Measurements from ENCODE around the gene ABI3BP.

Gene ABI3BP

DNA sequence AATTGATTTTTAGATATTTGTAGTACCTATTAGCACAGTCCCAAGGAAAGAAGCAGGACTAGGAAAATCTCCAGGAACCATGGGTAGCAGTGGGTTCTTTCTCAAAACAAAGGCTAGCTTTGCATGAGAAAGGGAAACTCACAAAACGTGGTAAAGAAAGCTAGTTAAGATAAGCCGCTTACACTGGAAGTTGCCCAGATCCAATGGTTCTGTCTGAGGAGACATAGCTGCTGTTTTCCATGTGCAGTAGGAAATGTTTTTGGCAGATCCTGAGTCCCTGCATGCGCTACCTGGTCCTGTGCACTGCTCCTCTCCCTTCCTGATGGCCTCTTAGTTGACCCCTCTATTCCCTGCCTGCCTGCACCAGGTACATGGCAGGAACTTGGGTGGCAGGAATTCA, 223.5 kb downstream of the ABI3BP start:
- DNase-seq (ENCODE audit: low spot score), result no peak

DNA sequence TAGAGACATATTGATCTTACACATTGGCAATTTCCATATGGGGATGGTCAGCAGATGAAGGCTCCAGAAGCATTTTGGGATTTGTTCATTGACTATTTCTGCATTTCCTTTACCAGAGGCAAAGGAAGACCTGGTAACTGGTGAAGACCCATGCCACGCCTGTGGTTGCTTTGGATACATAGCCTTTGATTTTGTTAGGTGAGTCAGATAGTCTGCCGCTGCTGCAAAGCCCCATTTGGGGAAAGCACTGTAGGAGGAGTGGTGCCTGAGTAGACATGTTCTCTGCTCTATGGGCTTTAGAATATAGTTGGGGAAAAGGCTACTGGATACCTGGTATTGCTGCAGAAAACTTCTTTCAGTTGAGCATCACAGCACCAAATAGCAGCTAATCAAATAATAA, 227.2 kb downstream of the ABI3BP start:
- DNase-seq (ENCODE audit: low spot score), result no peak

DNA sequence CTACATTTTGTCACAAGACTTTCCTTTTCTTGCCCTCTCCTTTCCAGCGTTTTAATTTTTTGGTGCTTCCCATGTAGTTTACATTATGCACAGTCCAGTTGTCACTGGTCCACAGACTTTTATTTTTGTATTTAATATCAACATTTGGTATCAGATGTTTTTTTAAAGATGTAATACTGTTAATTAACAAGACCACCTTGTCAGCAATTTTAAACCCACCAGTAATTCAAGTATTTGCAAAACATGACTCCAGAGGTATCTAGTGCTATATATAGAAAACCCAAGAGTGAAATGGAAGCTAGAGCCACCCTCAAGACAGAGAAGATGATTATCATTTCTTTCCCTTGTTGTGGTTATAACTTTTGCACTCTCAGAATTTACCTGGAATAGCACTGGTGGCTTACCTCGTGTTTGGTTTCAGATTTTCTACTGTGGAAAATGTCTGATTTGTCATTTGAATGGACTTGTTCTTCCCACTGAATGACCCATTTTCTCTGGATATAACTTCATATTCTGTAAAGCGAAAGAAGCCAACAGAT, 227.7 kb downstream of the ABI3BP start:
- DNase-seq (ENCODE audit: low spot score), result no peak

DNA sequence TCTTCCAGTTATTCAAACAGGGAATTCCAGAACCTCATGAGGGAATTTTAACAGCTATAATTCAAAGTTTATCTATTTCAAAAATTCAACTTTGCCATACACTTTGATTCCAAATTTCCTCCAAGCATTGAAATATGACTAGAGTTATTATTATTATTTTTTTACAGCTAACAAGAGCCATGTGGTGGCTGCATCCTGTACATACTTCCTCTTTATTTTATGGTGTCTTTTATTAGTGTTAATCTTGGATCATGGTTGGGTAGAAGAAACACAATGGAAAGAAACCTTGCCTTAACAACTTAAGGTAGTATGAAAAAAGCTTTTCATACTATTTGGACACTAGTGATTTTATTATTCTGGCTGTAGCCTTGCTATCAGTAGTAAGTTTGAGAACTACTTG, 231.3 kb downstream of the ABI3BP start:
- no peak for DNase-seq (ENCODE audit: low spot score)

DNA sequence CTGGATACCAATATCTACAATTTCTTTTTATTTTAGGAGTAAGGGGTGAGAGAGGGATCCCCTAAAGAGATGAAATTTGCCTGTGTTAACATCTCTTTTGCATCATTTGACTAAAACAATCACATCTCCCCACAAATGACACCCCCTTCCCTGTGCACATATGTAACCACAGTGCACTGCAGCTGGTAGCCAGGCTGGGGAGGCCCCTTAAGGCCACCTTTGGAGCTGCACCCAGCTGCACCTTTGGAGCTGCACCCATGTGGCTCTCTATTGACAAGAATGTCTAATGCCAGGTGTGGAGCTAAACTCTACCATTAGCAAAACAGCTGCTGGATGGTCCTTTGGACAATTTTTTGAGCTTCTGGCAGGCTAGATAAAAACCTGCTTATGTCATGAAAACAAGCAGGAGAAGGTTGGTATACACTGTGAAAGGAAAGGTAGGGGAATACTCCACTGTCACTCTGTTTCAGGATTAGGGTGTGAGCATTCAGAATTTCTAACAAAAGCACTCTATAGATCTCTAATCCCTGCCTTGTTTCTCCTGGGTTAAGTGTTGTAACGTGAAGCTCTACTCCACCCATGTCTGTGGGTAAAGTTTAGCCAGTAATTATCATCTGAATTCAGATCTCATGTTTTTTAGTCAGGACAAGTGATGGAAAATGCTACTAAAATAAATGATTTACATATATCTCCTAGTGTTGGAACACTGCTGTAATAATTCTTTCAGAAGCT, 231.8 kb downstream of the ABI3BP start:
- no peak for DNase-seq (ENCODE audit: low spot score)

DNA sequence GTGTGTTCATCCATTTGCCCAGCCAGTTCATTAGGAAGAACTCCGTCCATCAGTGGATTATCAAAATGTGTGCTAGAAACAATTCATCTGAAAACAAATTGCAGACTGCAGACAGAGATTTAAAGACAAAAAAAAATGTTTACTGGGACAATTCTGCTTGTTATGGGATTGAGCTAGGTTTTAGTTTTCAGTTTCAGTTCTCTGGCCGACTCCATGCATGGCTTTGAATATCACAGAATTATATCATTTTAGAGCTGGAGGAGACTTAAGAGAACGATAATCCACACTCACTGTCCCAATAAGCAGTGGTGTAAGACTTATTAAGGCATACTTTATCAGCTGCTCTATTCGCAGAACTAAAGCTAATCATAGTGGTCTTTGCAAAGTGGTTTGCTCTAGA, 232.8 kb downstream of the ABI3BP start:
- DNase-seq (ENCODE audit: low spot score), result no peak

DNA sequence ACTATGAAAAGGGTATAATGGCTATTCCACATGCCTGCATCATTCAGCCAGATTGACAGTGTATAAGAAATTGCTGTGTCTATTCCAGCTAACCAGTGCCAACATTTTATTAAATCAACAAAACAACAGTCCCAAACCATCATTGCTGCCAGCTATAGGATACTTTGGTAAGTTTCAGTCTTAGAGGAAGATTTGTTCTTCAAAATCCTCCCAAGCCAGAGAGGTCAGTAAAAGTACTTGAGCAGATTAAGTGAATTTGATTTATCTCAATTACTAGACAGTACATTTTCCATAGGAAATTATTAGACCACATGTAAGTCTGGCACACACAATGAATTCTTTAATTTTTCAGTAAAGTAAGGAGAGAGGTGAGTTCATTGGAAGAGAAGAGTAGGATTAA, 233.3 kb downstream of the ABI3BP start:
- no peak for DNase-seq (ENCODE audit: low spot score)

DNA sequence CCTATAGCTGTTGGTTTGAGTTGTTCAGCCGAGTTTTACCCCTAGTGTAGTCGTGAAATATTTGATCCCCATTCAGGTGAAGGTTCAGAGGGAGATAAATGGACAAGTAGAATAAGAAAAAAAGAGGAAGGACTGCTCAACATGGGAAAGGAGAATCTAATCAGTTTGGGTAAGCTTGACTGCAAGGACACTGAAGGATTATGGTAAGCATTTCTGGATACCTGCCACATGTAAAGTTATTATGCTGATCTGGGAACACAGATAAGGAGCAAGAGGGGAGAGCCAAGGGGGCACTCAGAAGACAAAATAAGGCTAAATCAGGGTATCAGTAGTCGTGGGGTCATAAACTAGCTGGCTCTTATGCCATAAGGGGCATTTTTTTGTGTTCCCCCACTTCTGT, 234.1 kb downstream of the ABI3BP start:
- no peak for DNase-seq (ENCODE audit: low spot score)

DNA sequence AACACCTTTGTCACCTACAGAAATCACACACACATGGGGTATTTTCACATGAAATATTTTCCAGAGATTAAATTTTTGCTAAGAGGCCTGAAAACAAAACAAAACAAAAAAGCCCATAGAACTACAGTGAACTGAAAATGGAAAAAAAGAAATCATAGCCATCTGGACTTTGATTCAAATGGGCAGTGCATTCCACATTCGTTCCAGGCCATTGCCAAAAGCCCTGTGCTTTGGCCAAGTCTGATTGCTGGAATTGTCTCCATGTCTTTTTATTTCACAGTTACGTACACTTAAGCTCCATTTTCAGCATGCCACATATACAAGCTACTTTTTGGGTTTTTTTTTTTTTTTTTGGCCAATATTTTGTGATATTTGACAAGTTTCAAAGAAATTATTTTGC, 236.8 kb downstream of the ABI3BP start:
- no peak for DNase-seq (ENCODE audit: low spot score)

DNA sequence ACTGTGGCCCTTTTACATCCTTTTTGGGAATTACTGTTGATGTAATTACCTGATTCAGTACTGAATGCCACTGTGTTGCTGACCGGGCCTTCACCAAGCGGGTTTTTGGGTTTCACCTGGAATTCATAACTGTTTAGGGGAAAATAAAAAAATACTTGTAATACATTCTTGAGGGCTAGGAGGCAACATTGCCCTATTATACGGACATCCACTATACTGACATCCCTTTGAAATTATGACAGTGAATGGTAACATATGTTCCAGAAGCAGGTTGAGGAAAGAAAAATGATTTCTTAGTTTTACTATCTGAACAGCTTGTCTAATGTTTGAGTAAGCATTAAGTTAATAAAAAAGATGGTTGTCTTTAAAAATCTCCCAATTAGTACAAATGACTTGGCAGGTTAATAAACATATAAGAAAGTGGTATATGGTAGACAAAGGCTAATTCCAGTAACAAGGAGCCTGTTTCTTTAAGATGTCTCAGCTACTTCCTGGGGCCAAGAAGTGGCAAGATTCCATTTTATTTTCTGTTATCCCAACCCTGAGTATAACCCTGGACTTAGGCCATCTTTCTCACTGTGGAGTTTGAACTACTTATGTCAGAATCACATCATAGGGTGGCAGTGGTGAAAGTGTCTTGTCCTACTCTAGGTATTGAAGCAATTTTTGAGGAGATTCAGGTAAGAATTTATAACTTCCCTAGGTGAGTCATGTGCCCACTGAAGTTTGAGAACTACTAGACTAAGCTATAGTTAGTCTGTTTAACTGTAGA, 238.5 kb downstream of the ABI3BP start:
- DNase-seq (ENCODE audit: low spot score), result no peak

DNA sequence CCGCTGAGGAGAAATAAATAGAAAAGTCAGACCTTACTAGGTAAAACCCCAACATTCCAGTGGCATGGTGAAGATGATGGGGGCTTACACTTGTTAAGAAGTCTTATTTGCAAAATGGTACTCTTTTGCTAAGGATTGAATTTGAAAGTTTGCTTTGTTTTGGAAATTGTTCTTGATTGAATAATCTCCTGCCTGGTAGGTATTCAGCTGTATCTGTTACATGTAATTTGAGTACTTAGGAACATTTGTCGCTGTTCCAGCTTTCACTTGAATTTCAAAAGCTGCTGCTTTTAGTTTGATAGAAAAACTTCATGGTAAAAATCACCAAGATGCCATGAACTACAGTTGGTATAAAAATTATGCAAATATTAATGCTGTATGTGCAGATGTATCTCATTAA, 239.4 kb downstream of the ABI3BP start:
- DNase-seq (ENCODE audit: low spot score), result no peak

DNA sequence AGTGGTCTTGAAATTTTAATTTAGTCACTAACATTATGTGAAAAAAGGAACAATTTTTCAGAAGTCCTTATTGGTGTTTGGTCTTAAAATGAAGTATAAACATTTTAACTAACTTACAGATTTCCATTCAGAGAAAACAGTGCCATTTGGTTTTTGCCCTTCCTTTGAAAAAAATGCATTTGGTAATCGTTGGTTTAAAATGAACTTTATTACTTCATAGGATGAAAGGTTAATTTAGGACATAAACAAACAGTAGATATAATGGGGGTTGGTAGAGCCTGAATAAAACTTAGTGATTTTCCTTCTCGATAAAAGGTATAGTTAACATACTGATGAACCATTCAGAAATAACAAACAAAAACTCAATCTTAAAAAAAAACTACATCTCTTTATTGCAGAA, 244.3 kb downstream of the ABI3BP start:
- DNase-seq (ENCODE audit: low spot score), result no peak

DNA sequence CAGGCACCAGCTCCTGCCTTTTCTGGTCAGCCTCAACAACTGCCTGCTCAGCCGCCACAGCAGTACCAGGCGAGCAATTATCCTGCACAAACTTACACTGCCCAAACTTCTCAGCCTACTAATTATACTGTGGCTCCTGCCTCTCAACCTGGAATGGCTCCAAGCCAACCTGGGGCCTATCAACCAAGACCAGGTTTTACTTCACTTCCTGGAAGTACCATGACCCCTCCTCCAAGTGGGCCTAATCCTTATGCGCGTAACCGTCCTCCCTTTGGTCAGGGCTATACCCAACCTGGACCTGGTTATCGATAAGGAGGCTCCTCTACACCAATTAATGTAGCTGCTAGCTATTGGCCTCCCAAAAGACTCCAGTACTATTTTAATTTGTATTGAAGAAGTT, 245.0 kb downstream of the ABI3BP start:
- no peak for DNase-seq (ENCODE audit: low spot score)

DNA sequence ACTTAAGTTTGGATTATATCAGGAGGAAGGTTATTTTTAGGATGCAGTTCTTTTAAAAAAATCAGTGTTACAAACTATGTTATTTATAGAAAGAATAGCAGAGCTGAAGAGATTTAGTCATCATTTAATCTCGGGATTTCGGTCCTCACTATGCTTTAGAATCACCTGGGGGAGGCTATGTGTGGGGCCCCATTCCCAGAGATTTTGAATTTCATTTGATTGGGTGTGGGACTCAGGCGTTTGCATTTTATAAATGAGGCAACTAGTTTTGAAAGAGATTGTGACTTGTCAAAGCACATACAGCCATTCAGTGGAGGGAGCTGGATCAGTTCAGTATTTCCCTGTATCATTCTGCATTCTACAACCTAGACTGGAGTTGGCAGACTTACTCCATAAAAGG, 247.1 kb downstream of the ABI3BP start:
- DNase-seq (ENCODE audit: low spot score), result no peak

DNA sequence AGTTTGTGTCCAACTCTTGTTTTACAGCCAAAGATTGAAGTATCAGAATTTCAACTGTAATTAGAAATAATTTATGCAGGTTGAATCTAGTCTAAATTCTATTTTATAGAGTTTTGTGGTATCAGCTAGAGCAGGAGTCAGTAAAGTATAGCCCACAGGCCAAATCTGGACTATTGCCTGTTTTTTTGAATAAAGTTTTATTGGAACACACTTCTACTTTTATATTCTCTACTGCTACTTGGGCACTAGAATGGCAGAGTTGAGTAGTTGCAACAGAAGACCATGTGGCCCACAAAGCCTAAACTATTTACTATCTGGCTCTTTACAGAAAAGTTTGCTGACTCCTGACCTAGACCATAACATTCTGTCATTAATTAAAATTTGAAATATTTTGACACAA, 247.6 kb downstream of the ABI3BP start:
- DNase-seq (ENCODE audit: low spot score), result no peak

DNA sequence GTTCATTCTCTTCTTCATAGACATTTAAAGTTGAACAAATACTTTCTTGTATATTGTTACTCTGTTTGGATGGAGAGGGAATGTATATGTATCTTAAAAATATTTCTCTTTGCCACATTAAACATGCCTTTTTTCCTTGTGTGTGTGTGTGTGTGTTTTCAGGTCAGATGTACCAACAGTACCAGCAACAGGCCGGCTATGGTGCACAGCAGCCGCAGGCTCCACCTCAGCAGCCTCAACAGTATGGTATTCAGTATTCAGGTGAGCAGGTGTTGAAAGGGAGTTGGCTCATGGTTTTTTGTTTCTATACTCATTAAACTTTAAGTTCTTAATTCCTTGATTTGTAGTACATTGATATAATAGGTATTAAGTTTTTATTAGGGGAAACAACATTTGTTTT, 248.6 kb downstream of the ABI3BP start:
- no peak for DNase-seq (ENCODE audit: low spot score)

DNA sequence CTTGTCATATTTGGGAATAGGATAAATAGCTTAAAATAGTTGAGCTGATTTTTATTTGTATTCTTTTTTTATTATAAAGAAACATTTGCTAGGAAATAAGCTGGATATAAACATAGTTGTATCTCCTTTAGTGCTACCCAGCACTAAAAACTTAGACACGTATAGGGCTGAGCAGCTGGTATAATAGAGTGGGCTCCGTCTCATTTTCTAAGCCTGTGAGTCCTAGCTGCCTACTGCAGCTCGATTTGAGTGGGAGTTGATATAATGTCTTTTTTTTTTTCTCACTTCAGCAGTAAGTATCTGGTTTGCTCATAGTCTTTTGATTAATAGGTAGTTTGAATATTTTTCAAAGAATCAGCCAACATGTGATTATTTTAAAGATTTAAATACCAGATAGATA, 249.7 kb downstream of the ABI3BP start:
- no peak for DNase-seq (ENCODE audit: low spot score)

DNA sequence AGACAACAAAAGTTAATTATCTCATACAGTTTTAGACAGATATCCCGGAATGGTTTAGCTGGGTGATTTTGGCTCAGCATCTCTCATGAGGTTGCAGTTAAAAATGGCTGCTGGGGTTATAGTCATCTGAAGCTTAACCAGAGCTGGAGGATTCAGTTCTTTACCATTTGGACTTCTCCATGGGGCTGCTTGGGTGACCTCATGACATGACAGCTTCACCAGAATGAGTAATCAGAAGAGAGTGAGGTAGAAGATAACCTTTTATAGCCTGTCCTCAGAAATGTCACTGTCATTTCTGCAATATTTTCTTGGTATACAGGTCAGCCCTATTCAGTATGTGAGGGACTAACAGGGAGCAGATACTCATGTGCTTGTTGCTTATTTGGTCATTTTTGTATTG, 253.0 kb downstream of the ABI3BP start:
- DNase-seq (ENCODE audit: low spot score), result no peak

DNA sequence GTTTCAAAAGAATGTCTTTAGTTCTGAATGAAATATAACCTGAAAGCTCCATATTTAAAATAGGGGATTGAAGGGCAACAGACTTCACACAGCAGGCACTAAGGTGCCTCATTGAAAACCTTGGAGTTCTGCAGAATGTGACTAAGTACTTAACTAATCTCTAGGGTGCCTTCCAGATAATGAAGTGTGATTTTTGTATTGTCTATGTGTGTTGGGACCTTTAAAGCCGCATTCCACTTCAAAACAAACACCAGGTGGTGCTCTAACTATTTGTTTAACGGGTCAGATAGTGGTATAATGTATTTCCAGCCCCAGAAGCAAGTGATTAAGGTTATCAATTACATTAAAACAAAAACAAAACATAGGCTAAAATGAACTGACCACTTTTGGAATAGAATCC, 255.9 kb downstream of the ABI3BP start:
- no peak for DNase-seq (ENCODE audit: low spot score)

DNA sequence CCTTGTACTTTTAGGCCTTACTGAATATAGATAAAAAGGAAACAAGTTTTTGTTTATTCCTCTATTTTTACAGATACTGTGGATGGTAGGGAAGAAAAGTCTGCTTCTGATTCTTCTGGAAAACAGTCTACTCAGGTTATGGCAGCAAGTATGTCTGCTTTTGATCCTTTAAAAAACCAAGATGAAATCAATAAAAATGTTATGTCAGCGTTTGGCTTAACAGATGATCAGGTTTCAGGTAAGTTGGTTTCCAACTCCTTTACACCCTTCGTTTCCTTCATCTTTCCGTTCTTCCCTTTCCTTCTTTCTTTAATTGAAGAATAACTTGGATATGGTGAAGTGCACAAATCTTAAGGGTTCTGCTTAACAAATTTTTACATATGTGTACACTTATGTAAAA, 260.8 kb downstream of the ABI3BP start:
- DNase-seq (ENCODE audit: low spot score), result no peak

DNA sequence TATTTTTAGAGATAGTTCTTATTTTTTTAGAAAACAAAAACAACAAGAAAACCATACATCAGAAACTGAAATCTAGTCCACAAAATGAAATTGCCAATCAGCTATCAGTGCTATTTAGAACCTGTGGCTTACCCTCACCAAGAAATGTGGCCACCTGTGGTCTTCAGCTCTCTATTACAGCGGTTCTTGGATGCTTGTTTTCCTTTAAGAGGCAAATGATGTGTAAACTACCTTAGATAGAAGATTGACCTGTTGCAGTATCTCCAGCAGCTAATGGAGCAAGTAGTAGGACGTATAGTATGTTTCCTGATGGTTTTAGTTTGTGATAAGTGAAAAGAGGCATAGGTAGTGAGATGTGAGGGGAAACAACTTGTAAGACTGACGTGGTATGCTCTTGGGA, 262.7 kb downstream of the ABI3BP start:
- DNase-seq (ENCODE audit: low spot score), result no peak

DNA sequence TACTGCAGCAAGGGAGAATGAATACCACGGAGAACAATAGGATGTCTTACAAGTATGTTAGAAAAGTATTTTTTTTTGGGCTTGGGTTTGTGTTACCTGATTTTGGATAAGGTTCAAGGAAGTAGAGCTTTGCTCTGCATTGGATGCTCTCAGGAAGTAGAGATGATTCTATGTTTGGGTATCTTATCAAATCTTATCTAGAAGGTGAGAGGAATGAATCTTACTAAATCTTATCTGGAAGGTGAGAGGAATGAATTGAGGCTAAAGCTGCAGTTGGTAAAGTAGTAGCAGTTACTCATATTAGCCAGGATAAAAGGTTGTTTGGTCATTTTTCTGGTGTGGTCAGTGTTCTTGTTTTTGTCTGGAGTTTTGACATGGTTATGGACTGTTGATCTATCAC, 266.5 kb downstream of the ABI3BP start:
- DNase-seq (ENCODE audit: low spot score), result no peak

DNA sequence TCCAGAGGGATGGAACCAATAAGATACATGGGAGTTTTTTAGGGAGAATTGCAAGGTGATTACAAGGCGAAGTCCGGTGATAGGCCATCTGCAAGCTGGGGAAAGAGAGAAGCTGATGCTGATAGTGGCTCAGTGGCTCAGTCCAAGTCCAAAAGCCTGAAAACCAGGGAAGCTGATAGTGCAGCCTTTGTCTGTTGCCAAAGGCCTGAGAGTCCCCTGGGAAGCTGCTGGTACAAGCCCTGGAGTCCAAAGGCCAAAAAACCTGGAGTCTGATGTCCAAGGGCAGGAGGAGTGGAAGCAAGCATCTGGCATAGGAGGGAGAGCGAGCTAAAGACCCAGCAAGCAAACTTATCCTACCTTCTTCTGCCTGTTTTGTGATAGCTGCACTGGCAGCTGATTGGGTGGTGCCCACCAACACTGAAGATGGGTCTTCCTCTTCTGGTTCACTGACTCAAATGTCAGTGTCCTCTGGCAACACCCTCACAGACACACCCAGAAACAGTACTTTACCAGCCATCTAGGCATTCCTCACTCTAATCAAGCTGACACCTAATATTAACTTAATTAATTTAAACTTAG, 267.2 kb downstream of the ABI3BP start:
- DNase-seq (ENCODE audit: low spot score), result no peak
